SK-N-SH (cell line): ENCODE data around the gene WWTR1. TPM values are rescaled to one million over a fixed set of nuclear protein-coding genes. Genes with fewer than 3 reads are reported as not detected.
A peak's percentile ranks its signal among the peaks of the same experiment; 100 is the strongest.

ENCODE experiments used
- CTCF ChIA-PET: fragments of 300-600, 350-600 bp; formaldehyde crosslinking; extraction: SDS; loops from one replicate; lab custom pipeline; 2021; lab: Yijun Ruan, JAX
- POLR2A ChIA-PET: fragments of 350-600 bp; sonication (Branson Sonifier 250); formaldehyde crosslinking; extraction: SDS; loops from one replicate; lab custom pipeline; 2020; ENCODE audit warnings: antibody characterized with exemption, inconsistent platforms; lab: Yijun Ruan, JAX
- DNase-seq: peaks from one replicate; pipeline ENCODE4 v3.0.0; 2012
- H2AFZ ChIP-seq: fragments of 200-600 bp; sonication (generic); 2 replicates; pipeline ENCODE4 v1.8.1; 2016; ENCODE audit warnings: antibody characterized with exemption, mild to moderate bottlenecking, low read depth
- H3F3A ChIP-seq: fragments of 200-600 bp; sonication (generic); replicated peaks from 2 replicates; pipeline ENCODE3; 2016; ENCODE audit warnings: antibody characterized with exemption, mild to moderate bottlenecking; ENCODE audit not compliant: insufficient read depth
- H3K27ac ChIP-seq, 2 experiments: fragments of 200-500 bp in 1 of 2; fragments of 200-600 bp in 1 of 2; sonication (Bioruptor generic) in 1 of 2; sonication (generic), shearing (Covaris generic) in 1 of 2; 2 replicates each; pipeline versions ENCODE4 v1.5.1 to v1.6.1; 2014 to 2016; ENCODE audit warnings: low read depth in 2 of 2, inconsistent platforms in 1 of 2, low read length in 1 of 2, mild to moderate bottlenecking in 1 of 2, mixed read lengths in 1 of 2
- H3K27me3 ChIP-seq: fragments of 200-600 bp; sonication (generic), shearing (Covaris generic); 2 replicates; pipeline ENCODE4 v1.6.1; 2016; ENCODE audit warnings: mixed run types; ENCODE audit not compliant: insufficient read depth
- H3K36me3 ChIP-seq, 2 experiments: fragments of 200-500 bp in 1 of 2; fragments of 200-600 bp in 1 of 2; sonication (Bioruptor generic) in 1 of 2; sonication (generic) in 1 of 2; replicated peaks in 1 of 2; 2 replicates each; pipeline versions ENCODE3 to v1.5.1; 2014 to 2016; ENCODE audit warnings: low read length in 1 of 2, mild to moderate bottlenecking in 1 of 2; ENCODE audit not compliant: insufficient read depth in 2 of 2, control insufficient read depth in 1 of 2
- H3K4me1 ChIP-seq, 2 experiments: fragments of 200-500 bp in 1 of 2; fragments of 200-600 bp in 1 of 2; sonication (Bioruptor generic) in 1 of 2; sonication (generic), shearing (Covaris generic) in 1 of 2; 2 replicates each; pipeline versions ENCODE4 v1.5.1 to v1.6.1; 2014 to 2016; ENCODE audit warnings: low read depth in 1 of 2, low read length in 1 of 2, mixed run types in 1 of 2; ENCODE audit not compliant: insufficient read depth in 2 of 2, control insufficient read depth in 1 of 2
- H3K4me2 ChIP-seq: fragments of 200-600 bp; sonication (generic), shearing (Covaris generic); 2 replicates; pipeline ENCODE4 v1.6.1; 2017; ENCODE audit warnings: mixed run types
- H3K4me3 ChIP-seq, 2 experiments: fragments of 200-500 bp in 1 of 2; fragments of 200-600 bp in 1 of 2; sonication (Bioruptor generic) in 1 of 2; sonication (generic), shearing (Covaris generic) in 1 of 2; 2 replicates each; pipeline versions ENCODE4 v1.5.1 to v1.8.1; 2014 to 2016; ENCODE audit warnings: low read depth in 2 of 2, inconsistent platforms in 1 of 2, low read length in 1 of 2, mild to moderate bottlenecking in 1 of 2, mixed read lengths in 1 of 2, moderate library complexity in 1 of 2
- H3K79me2 ChIP-seq: fragments of 200-600 bp; sonication (generic); 2 replicates; pipeline ENCODE4 v1.8.1; 2017; ENCODE audit warnings: mild to moderate bottlenecking; ENCODE audit not compliant: insufficient read depth
- H3K9ac ChIP-seq: fragments of 200-600 bp; sonication (generic); 2 replicates; pipeline ENCODE4 v1.6.1; 2017; ENCODE audit warnings: mixed run types
- H3K9me2 ChIP-seq: fragments of 200-600 bp; sonication (generic); 2 replicates; pipeline ENCODE4 v1.6.1; 2017; ENCODE audit warnings: mixed run types
- H3K9me3 ChIP-seq: fragments of 200-600 bp; sonication (generic); 2 replicates; pipeline ENCODE4 v1.6.1; 2017; ENCODE audit warnings: mixed run types, mild to moderate bottlenecking, moderate library complexity
- H4K20me1 ChIP-seq: fragments of 200-600 bp; sonication (generic); 2 replicates; pipeline ENCODE4 v1.6.1; 2017; ENCODE audit warnings: mild to moderate bottlenecking, mixed run types; ENCODE audit not compliant: insufficient read depth
- CHD2 ChIP-seq: fragments of 150-350 bp; IDR thresholded peaks from 2 replicates; pipeline ENCODE4 v1.6.1; 2018; ENCODE audit warnings: low read length; ENCODE audit not compliant: partially characterized antibody
- CTCF ChIP-seq: fragments of 200-600 bp; sonication (generic); IDR thresholded peaks from 2 replicates; pipeline ENCODE4 v1.6.1; 2017; ENCODE audit warnings: antibody characterized with exemption, mild to moderate bottlenecking, moderate library complexity
- EP300 ChIP-seq, 2 experiments: IDR thresholded peaks; 2 replicates each; pipeline versions ENCODE4 v1.4.0 to v1.6.1; 2012; ENCODE audit warnings: borderline replicate concordance in 1 of 2, low read depth in 1 of 2, low read length in 1 of 2
- FOXJ3 ChIP-seq: sonication (generic); formaldehyde crosslinking; IDR thresholded peaks from 2 replicates; pipeline ENCODE4 v1.5.1; 2020; ENCODE audit warnings: mild to moderate bottlenecking, missing genetic modification reagents
- FOXM1 ChIP-seq: IDR thresholded peaks from 2 replicates; pipeline ENCODE4 v1.4.0; 2012; ENCODE audit warnings: low read depth, mild to moderate bottlenecking
- GATA2 ChIP-seq: sonication (generic); formaldehyde crosslinking; IDR thresholded peaks from 2 replicates; pipeline ENCODE4 v1.5.0; 2020; ENCODE audit warnings: mild to moderate bottlenecking, missing genetic modification reagents
- IRF3 ChIP-seq: fragments of 150-350 bp; IDR thresholded peaks from 2 replicates; pipeline ENCODE4 v1.6.1; 2016; ENCODE audit warnings: mild to moderate bottlenecking, low read depth, low read length
- JUND ChIP-seq: IDR thresholded peaks from 2 replicates; pipeline ENCODE4 v1.4.0; 2012
- MEF2A ChIP-seq: IDR thresholded peaks from 2 replicates; pipeline ENCODE4 v1.4.0; 2012; ENCODE audit warnings: low read depth, borderline replicate concordance
- MXI1 ChIP-seq: IDR thresholded peaks from 2 replicates; pipeline ENCODE4 v1.6.1; 2012; ENCODE audit warnings: mild to moderate bottlenecking, low read depth, low read length, improper control_type of control experiment
- NFIC ChIP-seq: IDR thresholded peaks from 2 replicates; pipeline ENCODE4 v1.4.0; 2012; ENCODE audit warnings: borderline replicate concordance
- POLR2AphosphoS5 ChIP-seq: IDR thresholded peaks from 2 replicates; pipeline ENCODE4 v1.6.1; 2012; ENCODE audit warnings: low read depth, low read length
- RAD21 ChIP-seq: IDR thresholded peaks from 2 replicates; pipeline ENCODE4 v1.6.1; 2012; ENCODE audit warnings: mild to moderate bottlenecking, low read length
- RCOR1 ChIP-seq: fragments of 150-350 bp; IDR thresholded peaks from 2 replicates; pipeline ENCODE4 v1.6.1; 2017; ENCODE audit warnings: antibody characterized with exemption, low read length
- REST ChIP-seq: IDR thresholded peaks from 2 replicates; pipeline ENCODE4 v1.6.1; 2012; ENCODE audit warnings: mild to moderate bottlenecking, low read depth, low read length, moderate library complexity
- RFX5 ChIP-seq: IDR thresholded peaks from 2 replicates; pipeline ENCODE4 v1.6.1; 2012; ENCODE audit warnings: mild to moderate bottlenecking, improper control_type of control experiment, low read length
- RXRA ChIP-seq: IDR thresholded peaks from 2 replicates; pipeline ENCODE4 v1.4.0; 2012; ENCODE audit warnings: low read depth, mild to moderate bottlenecking, borderline replicate concordance
- TEAD4 ChIP-seq: IDR thresholded peaks from 2 replicates; pipeline ENCODE4 v1.4.0; 2012; ENCODE audit warnings: mild to moderate bottlenecking, borderline replicate concordance; ENCODE audit not compliant: insufficient read depth
- USF2 ChIP-seq: fragments of 150-350 bp; IDR thresholded peaks from 2 replicates; pipeline ENCODE4 v1.6.1; 2017; ENCODE audit warnings: antibody characterized with exemption, low read length, low read depth, borderline replicate concordance
- WGBS: methylation state at CpG from one replicate; pipeline ENCODE4 v1.1.6; 2017; ENCODE audit warnings: low lambda C conversion rate; 5-methylcytosine and 5-hydroxymethylcytosine counted together
- polyA plus RNA-seq, 3 experiments: library from polyadenylated mRNA; depleted of rRNA; stranded (reverse); fragments of >200 nt; gene quantifications; 2 replicates each; pipeline ENCODE4 v1.2.3, GENCODE V29; 2012
- TF ChIP-seq, protein P1 (sequence below): IDR thresholded peaks from 2 replicates; pipeline ENCODE4 v1.4.0; 2012; ENCODE audit warnings: low read depth, borderline replicate concordance

The WWTR1 gene
- polyA plus RNA-seq, 1 of the 3 experiments (the other 2 are of a cell fraction) = 60.6 TPM

DNA sequence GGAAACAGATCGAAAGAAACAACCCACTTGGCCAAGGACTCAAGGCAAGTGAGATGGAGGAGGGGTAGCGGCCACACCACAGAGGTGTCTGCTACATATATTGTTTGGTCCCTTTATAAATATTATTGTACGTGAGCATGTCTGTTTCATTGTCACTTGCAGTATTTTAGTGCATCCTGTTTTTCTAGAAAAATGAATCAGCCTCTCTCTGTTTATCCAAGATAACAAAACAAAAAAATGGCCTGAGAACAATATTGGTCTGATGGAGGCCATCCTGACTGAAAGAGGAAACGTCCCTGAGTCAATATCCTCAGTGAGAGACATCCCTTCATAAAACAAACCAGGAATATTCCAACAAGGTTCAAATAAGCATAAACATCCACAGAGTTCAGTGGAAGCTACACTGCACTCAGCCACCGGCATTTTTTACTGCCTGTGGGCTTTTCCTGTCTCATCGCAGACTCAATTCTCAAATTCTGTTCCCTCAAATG is 42.0 kb downstream of the WWTR1 start:
- H3K4me2 ChIP-seq = no peak overlapping the region
- H3K4me3 ChIP-seq = no peak overlapping the region
- peaks cover 17% of the 10 kb centered on the region for H3F3A ChIP-seq
- CTCF ChIA-PET = no interaction called here
- H4K20me1 ChIP-seq = peaks cover 8% of the 10 kb centered on the region; the same call in 1 of the 2 replicates
- H3K36me3 ChIP-seq = peaks cover 0 to 8% of the 10 kb centered on the region in 2 experiments
- peak overlapping the region in 1 of 2 experiments; percentile 48; a peak in 1 of 4 replicates for H3K27ac ChIP-seq
- H3K79me2 ChIP-seq = peaks cover 91% of the 10 kb centered on the region
- no peak for DNase-seq
- no peak for TF ChIP-seq GATA2 (CRISPR knock-in tag)
- H3K27me3 ChIP-seq = no peaks in the 10 kb centered on the region
- POLR2A ChIA-PET = no interaction called here
- peaks cover 3 to 37% of the 10 kb centered on the region in 2 experiments; a peak in 2 of 4 replicates for H3K4me1 ChIP-seq
- H3K9me3 ChIP-seq = no peaks in the 10 kb centered on the region
- no peak overlapping the region for H2AFZ ChIP-seq
- no peaks in the 10 kb centered on the region for H3K9me2 ChIP-seq
- no peak overlapping the region for H3K9ac ChIP-seq
- 86% methylated on average over 6 of the region's 6 CpGs for whole genome bisulfite sequencing

DNA sequence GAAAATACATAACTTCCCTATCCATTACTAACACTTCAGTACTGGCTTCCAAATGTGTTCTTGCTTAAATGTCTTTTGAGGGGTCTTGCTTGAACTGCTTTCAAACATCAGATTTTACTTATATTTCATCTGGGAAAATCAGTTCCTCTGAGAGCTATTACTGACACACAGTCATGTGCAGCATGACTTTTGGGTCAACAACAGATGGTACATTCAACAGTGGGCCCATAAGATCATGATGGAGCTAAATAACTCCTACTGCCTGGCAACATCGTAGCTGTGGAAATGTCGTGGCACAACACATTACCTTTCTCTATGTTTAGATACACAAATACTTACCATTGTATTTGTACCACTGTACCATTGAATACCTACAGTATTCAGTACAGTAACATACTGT is 43.8 kb downstream of the WWTR1 start:
- no peaks in the 10 kb centered on the region for H3K9me2 ChIP-seq
- ChIA-PET CTCF (interaction anchor here (1.4 kb wide), 1 partner anchor 15 kb away, joined by 3 read pairs; no protein-coding TSS in a partner anchor), POLR2A (no interaction called here)
- no peak for TF ChIP-seq JUND
- no peak for TF ChIP-seq MXI1
- no peak for TF ChIP-seq FOXM1
- no peak for TF ChIP-seq TEAD4
- TF ChIP-seq, protein P1, sequence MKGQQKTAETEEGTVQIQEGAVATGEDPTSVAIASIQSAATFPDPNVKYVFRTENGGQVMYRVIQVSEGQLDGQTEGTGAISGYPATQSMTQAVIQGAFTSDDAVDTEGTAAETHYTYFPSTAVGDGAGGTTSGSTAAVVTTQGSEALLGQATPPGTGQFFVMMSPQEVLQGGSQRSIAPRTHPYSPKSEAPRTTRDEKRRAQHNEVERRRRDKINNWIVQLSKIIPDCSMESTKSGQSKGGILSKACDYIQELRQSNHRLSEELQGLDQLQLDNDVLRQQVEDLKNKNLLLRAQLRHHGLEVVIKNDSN = no peak
- no peak for TF ChIP-seq RCOR1
- no peak for TF ChIP-seq RFX5
- no peak for TF ChIP-seq NFIC
- TF ChIP-seq CTCF = no peak
- TF ChIP-seq EP300 (IDR thresholded peaks at IDR 0.05; ENCODE audit: borderline replicate concordance in 1 of 2, low read depth in 1 of 2, low read length in 1 of 2) = no peak
- no peak for TF ChIP-seq FOXJ3 (CRISPR knock-in tag)
- no peak for TF ChIP-seq CHD2
- TF ChIP-seq REST = no peak
- no peak for TF ChIP-seq RAD21
- TF ChIP-seq USF2 = no peak
- TF ChIP-seq RXRA = no peak
- TF ChIP-seq POLR2AphosphoS5 = no peak
- no peak for TF ChIP-seq IRF3
- no peak for TF ChIP-seq MEF2A

More for the DNA sequence above, 43.8 kb downstream of the WWTR1 start:
- H2AFZ ChIP-seq = no peak overlapping the region
- no peak for DNase-seq
- H3K79me2 ChIP-seq = peaks cover 92% of the 10 kb centered on the region
- WGBS = 79% methylated on average over 2 of the region's 2 CpGs
- no peak overlapping the region for H3K4me2 ChIP-seq
- no peak overlapping the region for H3K27ac ChIP-seq
- H3K4me3 ChIP-seq = no peak overlapping the region
- no peaks in the 10 kb centered on the region for H3K9me3 ChIP-seq
- no peaks in the 10 kb centered on the region for H3K27me3 ChIP-seq
- H3K4me1 ChIP-seq = peaks cover 3 to 35% of the 10 kb centered on the region in 2 experiments; a peak in 2 of 4 replicates
- H3K36me3 ChIP-seq = peaks cover 0 to 11% of the 10 kb centered on the region in 2 experiments
- peaks cover 9% of the 10 kb centered on the region for H3F3A ChIP-seq
- no peaks in the 10 kb centered on the region for H4K20me1 ChIP-seq
- no peak overlapping the region for H3K9ac ChIP-seq
